8988T (cell line): ENCODE results near the gene PLVAP.

Source experiments
- DNase-seq: peaks from one replicate; pipeline ENCODE4 v3.0.0; 2011

The PLVAP gene, protein sequence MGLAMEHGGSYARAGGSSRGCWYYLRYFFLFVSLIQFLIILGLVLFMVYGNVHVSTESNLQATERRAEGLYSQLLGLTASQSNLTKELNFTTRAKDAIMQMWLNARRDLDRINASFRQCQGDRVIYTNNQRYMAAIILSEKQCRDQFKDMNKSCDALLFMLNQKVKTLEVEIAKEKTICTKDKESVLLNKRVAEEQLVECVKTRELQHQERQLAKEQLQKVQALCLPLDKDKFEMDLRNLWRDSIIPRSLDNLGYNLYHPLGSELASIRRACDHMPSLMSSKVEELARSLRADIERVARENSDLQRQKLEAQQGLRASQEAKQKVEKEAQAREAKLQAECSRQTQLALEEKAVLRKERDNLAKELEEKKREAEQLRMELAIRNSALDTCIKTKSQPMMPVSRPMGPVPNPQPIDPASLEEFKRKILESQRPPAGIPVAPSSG

DNA sequence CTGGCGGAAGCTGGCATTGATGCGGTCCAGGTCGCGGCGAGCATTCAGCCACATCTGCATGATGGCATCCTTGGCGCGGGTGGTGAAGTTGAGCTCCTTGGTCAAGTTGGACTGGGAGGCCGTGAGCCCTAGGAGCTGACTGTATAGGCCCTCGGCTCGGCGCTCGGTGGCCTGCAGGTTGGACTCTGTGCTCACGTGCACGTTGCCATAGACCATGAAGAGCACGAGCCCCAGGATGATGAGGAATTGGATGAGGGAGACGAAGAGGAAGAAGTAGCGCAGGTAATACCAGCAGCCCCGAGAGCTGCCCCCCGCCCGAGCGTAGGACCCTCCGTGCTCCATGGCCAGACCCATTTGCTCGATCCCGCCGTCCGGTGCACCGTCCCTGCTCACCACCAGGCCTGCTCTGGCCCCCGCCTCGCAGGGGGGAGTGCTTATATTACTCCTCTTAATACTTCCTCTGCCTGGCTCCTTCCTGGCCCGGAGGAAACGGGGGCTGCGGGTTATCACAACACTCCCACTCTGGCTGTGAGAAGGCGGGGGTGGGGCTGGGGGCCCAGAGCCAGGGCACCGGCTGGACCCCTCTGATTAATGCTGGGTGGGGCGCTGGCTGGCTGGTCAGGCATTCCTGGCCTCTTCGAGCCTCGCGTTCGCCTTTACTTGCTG lies at the start of gene PLVAP:
PLVAP (minus strand) TSS at position 408 of the 666 bp plus-strand sequence; CDS start at position 354, 54 bp downstream.
- no peak for DNase-seq

DNA sequence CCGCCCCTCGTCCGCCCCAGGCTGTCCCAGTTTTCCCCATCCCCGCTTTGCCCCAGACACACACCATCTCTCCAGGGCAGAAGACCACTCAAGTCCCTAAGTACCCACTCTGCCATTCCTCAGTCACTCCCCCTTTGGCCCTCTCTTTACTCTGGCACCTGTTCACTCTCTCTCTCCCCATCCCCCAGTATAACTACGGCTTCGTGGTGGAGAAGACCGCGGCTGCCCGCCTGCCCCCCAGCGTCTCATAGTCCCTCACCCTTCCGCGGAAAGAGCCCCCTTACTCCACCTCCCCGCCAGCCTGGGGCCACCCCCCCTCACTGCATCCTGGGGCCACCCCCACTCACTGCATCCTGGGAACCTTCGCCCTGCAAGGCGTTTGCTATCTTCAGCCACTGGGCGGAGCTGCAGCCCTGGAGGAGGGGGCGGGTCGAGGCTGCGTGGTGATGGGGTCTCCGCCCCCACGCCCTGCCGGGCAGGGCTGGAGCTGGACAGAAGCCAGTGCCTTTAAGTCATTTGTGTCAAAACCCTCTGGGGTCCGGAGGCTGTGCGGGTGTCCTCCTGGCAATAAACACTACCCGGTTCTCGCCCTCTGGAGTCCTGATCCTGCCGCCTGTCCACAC lies 47.7 kb upstream of the PLVAP start:
- DNase-seq, result peak; percentile 78

DNA sequence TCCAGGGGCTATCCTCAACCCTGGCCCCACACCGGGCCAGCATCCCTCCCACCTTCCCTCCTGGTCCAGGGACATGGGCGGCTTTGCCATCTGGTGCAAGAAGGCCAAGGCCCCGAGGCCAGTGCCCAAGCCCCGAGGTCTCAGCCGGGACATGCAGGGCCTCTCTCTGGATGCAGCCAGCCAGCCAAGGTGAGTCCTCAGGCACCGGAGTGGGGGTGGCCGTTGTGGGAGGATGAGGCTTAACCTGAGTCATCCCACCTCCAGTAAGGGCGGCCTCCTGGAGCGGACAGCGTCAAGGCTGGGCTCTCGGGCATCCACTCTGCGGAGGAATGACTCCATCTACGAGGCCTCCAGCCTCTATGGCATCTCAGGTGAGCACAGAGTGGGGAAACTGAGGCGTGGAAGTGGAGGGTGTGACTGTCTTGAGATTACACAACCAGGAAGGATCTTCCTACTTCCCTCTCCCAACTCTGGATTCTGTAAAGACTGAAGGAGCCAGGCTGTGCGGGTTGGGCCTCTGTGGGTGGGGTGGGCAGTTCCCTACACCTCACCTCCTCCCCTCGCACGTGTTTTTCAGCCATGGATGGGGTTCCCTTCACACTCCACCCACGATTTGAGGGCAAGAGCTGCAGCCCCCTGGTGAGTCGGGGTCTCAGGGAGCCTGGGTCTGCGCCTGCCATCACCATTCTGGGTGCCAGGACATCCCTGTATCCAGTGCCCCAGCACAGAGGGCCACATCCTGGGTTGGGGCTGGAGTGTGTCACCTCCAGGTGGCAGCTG lies 46.5 kb upstream of the PLVAP start:
- no peak for DNase-seq

DNA sequence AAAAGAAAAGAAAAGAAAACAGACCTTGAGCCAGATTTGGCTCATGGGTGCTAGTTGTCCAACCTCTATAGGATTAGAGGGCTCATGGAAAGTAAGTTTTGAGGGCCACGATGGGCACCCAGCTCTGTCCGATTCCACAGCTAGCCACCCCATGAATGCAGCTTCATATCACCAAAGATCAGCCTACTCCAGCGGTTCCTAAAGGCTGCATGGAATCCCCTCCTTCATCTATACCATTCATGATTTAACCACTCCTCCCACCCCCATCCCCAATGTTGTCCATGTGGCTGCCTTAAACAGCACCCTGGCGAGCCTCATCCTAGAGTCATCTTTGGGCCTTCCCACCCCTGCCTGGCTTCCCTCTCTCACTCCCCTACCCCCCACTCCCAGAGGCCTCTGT lies 44.8 kb upstream of the PLVAP start:
- no peak for DNase-seq

DNA sequence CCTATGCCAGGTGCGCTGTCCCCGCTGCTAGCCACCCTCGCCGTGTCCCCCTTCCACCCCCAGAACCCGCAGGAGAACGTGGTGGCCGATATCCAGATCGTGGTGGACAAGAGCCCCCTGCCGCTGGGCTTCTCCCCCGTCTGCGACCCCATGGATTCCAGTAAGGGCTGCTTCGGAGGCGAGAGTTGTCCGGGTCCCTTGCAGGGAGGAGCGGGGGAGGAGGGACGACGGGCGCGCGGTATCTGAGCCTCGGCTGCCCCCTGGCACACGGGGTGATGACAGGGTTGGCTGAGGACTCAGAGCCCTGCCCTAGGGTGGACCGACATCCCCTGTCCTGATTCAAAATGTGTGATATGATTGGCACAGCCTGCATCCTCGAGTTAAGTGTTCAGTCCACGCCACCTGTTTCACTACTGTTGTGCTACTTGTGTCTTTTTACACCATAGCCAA lies 43.4 kb upstream of the PLVAP start:
- DNase-seq, result peak; percentile 70

DNA sequence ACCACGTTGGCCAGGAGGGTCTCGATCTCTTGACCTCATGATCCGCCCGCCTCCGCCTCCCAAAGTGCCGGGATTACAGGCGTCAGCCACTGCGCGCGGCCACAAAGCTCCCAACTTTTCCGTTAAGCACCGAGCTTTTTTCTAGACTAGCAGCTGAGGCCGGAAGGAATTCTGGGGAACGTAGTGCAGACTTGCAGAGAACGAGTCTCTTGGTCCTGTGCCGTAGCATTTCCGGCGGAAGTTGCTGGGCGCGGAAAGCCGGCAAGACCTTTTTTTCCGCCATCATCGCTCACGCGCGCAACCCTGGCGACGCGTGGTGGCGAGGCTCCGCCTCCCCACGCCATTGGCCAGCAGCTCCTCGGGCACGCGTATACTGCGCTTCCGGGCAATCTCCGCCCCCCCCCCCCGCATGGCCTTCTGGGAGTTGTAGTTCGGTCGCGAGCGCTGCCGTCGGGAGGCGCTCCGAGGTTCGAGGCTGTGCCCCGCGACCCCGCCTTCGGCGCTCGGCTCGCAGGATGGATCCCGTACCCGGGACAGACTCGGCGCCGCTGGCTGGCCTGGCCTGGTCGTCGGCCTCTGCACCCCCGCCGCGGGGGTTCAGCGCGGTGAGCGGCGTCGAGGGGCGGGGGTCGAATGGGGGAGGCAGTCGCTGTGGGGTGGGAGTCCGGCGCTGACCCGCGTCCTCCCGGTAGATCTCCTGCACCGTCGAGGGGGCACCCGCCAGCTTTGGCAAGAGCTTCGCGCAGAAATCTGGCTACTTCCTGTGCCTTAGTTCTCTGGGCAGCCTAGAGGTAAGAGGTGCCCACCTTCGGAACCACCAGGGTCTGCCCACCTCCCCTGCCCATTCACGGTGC lies 42.7 kb upstream of the PLVAP start, which contains the start of gene MVB12A:
MVB12A (plus strand) TSS at position 427 of the 854 bp plus-strand sequence; CDS start at position 516, 89 bp downstream.
- DNase-seq, result peak; percentile 89

DNA sequence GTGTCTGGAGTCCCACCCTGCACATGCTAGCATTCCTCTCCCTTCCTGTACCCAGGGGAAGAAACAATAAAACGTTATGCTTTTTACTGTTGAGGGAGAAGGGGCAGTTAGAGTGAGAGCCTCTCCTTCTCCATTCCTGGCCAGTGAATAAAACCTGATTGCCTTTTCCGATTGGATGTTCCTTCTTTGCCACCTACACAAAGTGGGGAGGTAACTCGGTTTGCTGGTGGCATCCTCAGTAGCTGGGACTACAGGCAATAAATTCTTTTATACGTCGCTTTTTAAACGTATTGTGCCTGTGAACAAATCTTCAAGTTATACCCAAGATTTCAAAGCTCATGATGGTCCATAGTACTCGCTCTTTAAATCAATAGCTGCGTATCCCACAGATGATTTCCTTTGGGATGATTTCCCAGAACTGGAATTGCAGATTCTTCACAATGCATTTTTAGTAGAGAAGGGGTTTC lies 42.0 kb upstream of the PLVAP start:
- DNase-seq, result no peak

DNA sequence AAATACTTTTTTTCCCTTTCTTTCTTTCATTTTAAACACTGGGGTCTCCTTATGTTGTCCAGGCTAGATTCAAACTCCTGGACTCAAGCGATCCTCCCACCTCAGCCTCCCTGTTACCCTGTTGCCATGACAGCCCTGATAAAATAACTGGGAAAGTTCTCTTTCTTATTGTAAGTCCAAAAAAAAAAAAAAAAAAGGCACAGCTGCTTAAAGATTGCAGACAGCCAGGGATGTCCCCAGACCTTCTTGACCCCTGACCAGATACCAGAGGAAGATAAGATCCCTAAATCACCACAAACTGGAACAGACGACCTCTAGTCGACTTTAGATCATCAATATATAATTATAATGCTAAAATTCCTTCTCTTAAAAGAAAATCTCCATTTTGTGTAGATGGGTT lies 41.6 kb upstream of the PLVAP start:
- DNase-seq, result no peak

DNA sequence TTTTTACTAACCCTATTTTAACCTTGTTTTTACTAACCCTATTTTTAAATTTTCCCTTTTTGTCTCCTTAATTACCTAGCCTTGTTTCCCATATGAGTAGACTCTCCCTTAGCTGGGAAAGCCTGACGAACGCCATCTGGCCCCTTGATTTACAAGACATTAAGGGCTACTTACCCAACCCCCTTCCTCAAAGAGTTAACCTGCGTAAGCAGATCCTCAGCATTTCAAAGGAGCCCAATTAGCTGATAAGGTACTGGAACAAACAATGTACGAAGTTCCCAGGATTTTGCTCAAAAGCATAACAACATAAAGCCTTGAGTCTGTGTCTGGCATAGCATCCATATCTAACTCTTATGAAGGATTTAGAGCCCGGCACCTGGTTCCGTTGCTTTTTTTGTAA lies 38.0 kb upstream of the PLVAP start:
- DNase-seq, result no peak

DNA sequence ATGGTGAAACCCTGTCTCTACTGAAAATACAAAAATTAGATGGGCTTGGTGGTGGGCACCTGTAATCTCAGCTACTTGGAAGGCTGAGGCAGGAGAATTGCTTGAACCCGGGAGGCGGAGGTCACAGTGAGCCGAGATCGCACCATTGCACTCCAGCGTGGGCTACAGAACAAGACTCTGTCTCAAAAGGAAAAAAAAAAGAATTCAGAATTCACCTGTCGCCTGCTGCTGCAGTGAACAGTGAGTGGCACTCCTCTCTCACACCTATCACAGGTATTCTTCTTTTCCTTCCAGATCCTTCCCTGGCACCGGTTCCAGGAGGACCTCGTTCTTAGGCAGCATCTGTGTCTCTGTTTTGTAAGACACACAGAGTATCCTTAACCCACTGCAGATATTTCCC lies 37.0 kb upstream of the PLVAP start:
- DNase-seq, result no peak

DNA sequence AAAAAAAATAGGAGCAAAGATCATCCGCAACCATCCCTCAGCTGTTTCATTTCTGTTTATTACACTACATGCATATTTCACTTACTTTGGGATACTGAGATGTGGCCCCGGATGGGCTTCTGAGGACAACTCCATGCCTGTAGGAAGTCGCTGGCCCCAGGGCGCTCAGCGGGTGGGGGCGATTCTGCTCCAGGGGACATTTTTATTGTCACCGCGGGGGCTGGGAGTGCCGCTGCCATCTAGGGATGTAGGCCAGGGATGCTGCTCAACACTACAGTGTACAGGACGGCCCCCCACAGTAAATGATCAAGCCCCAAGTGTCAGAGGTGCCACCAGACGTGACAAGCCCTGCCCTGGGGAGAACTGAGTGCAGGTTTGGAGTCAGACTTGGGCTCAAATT lies 34.7 kb upstream of the PLVAP start:
- no peak for DNase-seq

DNA sequence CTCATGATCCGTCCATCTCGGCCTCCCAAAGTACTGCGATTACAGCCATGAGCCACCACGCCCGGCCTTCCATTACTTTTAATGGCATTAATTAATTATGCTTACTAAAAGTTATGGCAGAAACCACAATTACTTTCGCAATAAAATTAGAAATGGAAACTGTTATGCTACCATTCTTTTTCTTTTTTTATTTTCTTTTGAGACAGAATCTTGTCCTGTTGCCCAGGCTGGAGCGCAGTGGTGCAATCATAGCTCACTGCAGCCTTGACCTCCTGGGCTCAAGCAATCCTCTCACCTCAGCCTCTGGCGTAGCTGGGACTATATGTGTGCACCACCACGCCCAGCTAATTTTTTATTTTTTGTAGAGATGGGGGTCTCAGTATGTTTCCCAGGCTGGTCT lies 32.8 kb upstream of the PLVAP start:
- no peak for DNase-seq

DNA sequence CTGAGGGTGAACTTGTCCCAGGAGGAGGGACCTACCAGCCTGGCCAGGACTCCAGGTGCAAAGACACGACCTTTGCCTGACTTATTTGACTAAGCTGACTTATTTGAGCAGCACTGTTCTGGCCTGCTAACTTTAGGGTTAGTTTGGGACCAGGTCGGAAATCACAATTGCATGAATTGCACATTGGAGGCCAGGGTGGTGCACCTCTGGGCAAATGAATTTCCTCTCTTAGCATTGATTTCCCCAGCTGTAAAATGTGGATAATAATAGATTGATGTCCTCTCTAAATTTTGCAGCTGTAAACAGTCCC lies 29.7 kb upstream of the PLVAP start:
- no peak for DNase-seq

DNA sequence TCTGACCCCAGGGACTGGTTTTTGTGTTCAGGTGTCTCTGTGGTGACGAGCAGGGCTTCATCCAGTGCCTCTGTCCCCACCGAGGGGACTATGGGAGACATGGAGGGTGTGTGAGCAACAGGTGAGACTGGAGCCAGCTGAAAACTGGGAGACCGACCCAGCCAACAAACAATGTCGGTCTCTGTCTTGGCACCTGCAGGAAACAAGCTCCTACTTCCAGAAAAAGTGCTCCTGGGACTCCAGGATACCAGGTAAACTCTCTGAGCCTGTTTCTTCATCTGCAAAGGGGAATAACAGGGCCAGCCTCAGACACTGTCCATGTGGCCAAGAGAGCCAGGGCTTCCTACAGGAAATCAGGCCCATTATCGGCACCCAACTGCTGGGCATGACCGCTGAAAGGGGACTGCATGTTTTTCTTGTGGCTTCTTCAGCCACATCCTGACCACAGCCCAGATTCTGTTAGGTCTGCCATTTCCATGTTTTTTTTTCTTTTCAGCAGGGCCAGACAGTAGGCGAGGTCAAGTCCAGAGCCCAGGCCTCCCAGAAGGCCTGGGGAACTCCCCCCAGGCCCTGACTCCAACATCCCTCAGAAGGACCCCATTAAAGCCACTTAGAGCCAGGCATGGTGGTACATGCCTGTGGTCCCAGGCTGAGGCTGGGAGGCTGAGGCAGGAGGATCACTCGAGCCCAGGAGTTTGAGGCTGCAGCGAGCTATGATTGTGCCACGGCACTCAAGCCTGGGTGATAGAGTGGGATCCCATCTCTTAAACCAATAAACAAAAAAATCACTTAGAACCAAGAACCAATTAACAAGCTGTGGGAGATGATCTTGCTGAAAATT lies 29.1 kb upstream of the PLVAP start:
- no peak for DNase-seq

DNA sequence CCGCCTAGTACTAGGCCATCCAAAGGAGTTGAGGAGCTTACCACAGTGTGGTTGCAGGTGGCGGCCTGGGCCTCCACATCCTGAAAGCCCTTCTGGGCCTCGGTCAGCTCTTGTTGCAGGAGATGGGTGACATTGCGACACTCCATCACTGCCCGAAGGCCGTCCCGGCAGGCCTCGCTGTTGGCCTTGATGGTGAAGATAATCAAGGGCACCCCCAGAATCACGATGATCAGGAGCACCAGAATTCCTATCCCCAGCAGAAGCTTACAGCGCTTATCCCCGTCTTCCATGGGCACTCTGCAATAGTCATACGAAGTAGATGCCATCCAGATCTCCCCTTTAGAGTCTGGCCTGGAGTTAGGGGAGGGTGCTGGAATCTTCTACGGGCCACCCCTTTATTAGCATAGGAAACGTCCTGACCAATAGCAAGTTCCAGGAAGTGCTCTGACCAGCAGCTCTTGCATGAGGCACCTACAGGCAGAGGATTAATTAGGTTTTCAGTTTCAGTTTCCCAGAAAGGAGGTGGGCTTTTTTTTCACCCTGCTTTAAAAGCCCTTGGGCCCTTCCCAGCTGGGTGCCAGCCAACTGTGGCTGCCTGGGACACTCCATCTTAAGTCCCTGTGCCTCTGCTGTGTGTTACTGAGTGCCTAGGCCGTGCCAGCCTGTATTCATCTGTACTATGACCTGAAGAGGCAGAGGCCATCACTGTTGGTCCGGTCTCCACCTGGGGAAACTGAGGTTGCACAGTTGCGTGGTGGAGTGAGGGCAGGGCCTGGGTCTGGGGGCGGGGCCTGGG lies 28.3 kb upstream of the PLVAP start, which contains the start of gene BST2:
BST2 (minus strand) TSS at position 381 of the 796 bp plus-strand sequence; CDS start at position 326, 55 bp downstream.
- DNase-seq, result no peak

DNA sequence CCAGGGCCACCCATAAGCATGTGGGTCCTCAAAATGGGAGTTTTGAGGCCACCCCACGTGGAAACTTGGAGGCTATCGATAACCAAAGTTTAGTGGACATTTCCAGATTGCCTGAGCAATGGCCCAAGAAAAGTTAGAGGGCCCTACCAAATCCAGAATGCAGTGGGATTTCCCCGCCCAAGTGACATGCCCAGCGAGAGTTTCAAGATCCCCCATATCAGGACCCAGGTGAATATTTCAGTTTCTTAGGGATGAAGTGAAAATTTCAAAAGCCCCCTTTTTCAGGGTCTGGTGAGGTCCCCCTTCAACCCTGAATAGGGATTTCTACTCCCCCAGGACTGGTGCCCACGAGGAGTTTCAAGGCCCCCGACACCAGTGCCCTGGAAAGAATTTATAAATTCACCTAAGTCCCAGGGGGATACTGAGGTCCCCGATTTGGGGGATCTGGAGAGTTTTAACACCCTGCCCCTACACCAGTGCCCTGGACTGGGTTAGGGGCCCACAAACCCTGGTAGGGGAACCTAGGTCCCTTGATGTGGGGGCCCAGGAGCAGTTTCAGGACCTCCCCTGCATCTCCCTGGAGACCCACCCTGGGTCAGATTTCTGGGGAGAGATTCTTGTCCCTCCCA lies 27.6 kb upstream of the PLVAP start:
- no peak for DNase-seq

DNA sequence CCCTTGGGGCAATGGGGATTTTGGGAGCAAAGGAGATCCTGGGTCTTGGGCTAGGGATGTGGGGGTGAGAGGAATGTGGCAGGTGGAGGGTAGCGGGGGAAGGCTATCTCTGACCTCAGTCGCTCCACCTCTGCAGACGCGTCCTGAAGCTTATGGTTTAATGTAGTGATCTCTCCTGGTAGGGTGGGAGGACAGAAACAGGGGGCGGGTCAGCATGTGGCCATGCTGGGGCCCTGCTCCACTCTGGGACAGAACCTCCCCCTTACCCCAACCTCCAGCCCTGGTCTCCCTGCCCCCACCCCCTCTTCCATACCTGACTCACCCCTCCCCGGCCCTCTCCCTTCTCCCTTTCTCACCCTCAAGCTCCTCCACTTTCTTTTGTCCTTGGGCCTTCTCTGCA lies 26.9 kb upstream of the PLVAP start:
- DNase-seq, result no peak

DNA sequence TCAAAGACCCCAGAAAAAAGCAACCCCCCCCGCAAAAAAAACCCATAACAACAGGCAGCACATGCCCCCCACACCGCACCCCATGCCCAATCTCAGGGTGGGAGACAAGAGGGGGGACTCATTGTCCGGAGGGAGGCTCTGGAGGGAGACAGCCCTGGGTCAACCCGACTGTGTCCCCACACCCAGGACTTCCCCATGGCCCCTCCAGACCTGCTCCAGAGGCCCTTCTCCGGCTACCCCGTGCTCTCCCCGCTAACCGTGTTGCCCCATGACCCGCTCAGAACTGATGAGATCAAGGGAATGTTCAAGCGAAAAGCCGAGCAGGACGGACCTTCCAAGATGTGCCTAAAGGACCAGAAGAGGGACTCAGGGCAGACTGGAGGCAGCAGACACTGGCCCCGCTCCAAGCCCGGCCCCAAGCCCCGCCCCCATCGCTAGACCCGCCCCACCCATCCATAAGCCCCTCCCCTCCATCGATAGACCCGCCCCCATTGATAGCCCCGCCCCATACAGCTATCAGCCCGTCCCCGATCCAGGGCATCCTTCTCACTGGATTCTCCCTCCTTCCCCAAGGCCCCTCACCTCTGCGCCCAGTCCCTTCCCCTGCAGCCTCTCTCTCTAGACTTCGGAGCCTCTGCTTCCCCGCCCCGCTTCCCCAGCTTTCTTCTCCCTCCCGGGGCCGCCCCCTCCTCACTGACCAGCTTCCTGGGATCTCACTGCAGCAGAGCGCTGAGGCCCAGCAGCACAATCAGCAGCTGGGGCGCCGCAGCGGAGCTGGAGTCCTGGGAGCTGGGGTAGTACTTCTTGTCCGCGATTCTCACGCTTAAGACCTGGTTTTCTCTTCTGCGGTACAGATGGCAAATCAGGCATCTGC lies 26.1 kb upstream of the PLVAP start:
- peak; percentile 62 for DNase-seq
